Measurements from ENCODE around the gene NR1D1.

GRCh38 chr17:40056379-40057015, 43.9 kb downstream of the NR1D1 start:
- TF ChIP-seq, protein P1, sequence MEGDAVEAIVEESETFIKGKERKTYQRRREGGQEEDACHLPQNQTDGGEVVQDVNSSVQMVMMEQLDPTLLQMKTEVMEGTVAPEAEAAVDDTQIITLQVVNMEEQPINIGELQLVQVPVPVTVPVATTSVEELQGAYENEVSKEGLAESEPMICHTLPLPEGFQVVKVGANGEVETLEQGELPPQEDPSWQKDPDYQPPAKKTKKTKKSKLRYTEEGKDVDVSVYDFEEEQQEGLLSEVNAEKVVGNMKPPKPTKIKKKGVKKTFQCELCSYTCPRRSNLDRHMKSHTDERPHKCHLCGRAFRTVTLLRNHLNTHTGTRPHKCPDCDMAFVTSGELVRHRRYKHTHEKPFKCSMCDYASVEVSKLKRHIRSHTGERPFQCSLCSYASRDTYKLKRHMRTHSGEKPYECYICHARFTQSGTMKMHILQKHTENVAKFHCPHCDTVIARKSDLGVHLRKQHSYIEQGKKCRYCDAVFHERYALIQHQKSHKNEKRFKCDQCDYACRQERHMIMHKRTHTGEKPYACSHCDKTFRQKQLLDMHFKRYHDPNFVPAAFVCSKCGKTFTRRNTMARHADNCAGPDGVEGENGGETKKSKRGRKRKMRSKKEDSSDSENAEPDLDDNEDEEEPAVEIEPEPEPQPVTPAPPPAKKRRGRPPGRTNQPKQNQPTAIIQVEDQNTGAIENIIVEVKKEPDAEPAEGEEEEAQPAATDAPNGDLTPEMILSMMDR (IDR thresholded peaks at IDR 0.05), result no peak
- TF ChIP-seq POLR2A (IDR thresholded peaks at IDR 0.05), result no peak

Data from suprapubic skin (tissue), 3 donors.